A549 (cell line): ENCODE data around the gene NMT1. TPM values are rescaled to one million over a fixed set of nuclear protein-coding genes. Genes with fewer than 3 reads are reported as not detected.
A peak's percentile ranks its signal among the peaks of the same experiment; 100 is the strongest.

ENCODE experiments used
- ATAC-seq, 2 experiments: fragments of 200-7000 bp in 1 of 2; fragments of >200 bp in 1 of 2; cut with Nextera tagmentation in 1 of 2; cut with Tn5 transposase in 1 of 2; 3 replicates each; pipeline versions ENCODE4 v1.8.0 to v1.9.1; 2018 to 2020; ENCODE audit warnings: mild to moderate bottlenecking in 1 of 2, moderate library complexity in 1 of 2
- CTCF ChIA-PET: fragments of 300-600 bp; sonication (Branson Sonifier 250); formaldehyde crosslinking; extraction: SDS; loops from one replicate; lab custom pipeline; 2021; ENCODE audit warnings: antibody characterized with exemption, inconsistent platforms; lab: Yijun Ruan, JAX
- POLR2A ChIA-PET: fragments of 350-600 bp; formaldehyde crosslinking; extraction: SDS; loops from one replicate; lab custom pipeline; 2021; ENCODE audit warnings: antibody characterized with exemption, inconsistent platforms; lab: Yijun Ruan, JAX
- DNase-seq, 2 experiments: peaks; one replicate each; pipeline versions ENCODE4 v3.0.0 to v3.0.0-alpha.2; 2011 to 2016; ENCODE audit warnings: low read depth in 1 of 2, low spot score in 1 of 2
- FAIRE-seq: peaks from 2 replicates; lab custom pipeline; 2011; peaks lifted over from hg19 to GRCh38; lab: Jason Lieb, UNC
- H3K27ac ChIP-seq, 2 experiments: fragments of >200 bp; sonication (Bioruptor Twin); formaldehyde crosslinking; 3 replicates each; pipeline ENCODE4 v1.5.1; 2016 to 2017
- H3K4me1 ChIP-seq: fragments of >200 bp; sonication (Bioruptor Twin); formaldehyde crosslinking; 3 replicates; pipeline ENCODE4 v1.6.1; 2016
- H3K4me2 ChIP-seq: fragments of >200 bp; sonication (Bioruptor Twin); formaldehyde crosslinking; 3 replicates; pipeline ENCODE4 v1.6.1; 2016
- H3K4me3 ChIP-seq: fragments of >200 bp; sonication (Bioruptor Twin); formaldehyde crosslinking; 3 replicates; pipeline ENCODE4 v1.5.1; 2016
- H3K9me3 ChIP-seq: fragments of >200 bp; sonication (Bioruptor Twin); formaldehyde crosslinking; 3 replicates; pipeline ENCODE4 v1.6.1; 2016
- ATOH8 ChIP-seq: fragments of 250-450 bp; sonication (Bioruptor Pico); IDR thresholded peaks from 2 replicates; pipeline ENCODE4 v1.5.0; 2020; ENCODE audit warnings: low read depth, mild to moderate bottlenecking, moderate library complexity
- E2F6 ChIP-seq: IDR thresholded peaks from 2 replicates; pipeline ENCODE4 v1.6.1; 2012; ENCODE audit warnings: low read depth, borderline replicate concordance
- EP300 ChIP-seq, 2 experiments: fragments of >200 bp; sonication (Bioruptor Twin); formaldehyde crosslinking; IDR thresholded peaks; 2 replicates in 1 of 2; 3 replicates in 1 of 2; pipeline ENCODE4 v1.6.1; 2016 to 2017
- ESRRA ChIP-seq: fragments of 150-350 bp; IDR thresholded peaks from 2 replicates; pipeline ENCODE4 v1.6.1; 2014; ENCODE audit warnings: mild to moderate bottlenecking, low read length, borderline replicate concordance
- FOSL2 ChIP-seq, 2 experiments: fragments of 450-650 bp in 1 of 2; fragments of >200 bp in 1 of 2; sonication (Bioruptor Twin) in 1 of 2; formaldehyde crosslinking; IDR thresholded peaks; 2 replicates each; pipeline versions ENCODE4 v1.5.0 to v1.6.1; 2016 to 2020; ENCODE audit warnings: mild to moderate bottlenecking in 1 of 2, moderate library complexity in 1 of 2
- FOXS1 ChIP-seq: fragments of 250-450 bp; sonication (Bioruptor Pico); IDR thresholded peaks from 2 replicates; pipeline ENCODE4 v1.5.0; 2020; ENCODE audit warnings: mild to moderate bottlenecking, moderate library complexity
- GATA3 ChIP-seq: IDR thresholded peaks from 2 replicates; pipeline ENCODE4 v1.6.1; 2012; ENCODE audit warnings: borderline replicate concordance
- HMGXB4 ChIP-seq: fragments of 250-450 bp; sonication (Bioruptor Pico); IDR thresholded peaks from 2 replicates; pipeline ENCODE4 v1.5.0; 2021; ENCODE audit warnings: mild to moderate bottlenecking, moderate library complexity, borderline replicate concordance
- HOXA7 ChIP-seq: fragments of 250-450 bp; sonication (Bioruptor Pico); IDR thresholded peaks from 2 replicates; pipeline ENCODE4 v1.5.0; 2020; ENCODE audit warnings: mild to moderate bottlenecking, moderate library complexity
- HOXB5 ChIP-seq: fragments of 250-450 bp; sonication (Bioruptor Pico); IDR thresholded peaks from 2 replicates; pipeline ENCODE4 v1.5.0; 2020; ENCODE audit warnings: mild to moderate bottlenecking, moderate library complexity
- JUNB ChIP-seq: fragments of >200 bp; sonication (Bioruptor Twin); formaldehyde crosslinking; IDR thresholded peaks from 2 replicates; pipeline ENCODE4 v1.6.1; 2016
- KDM5A ChIP-seq: fragments of 200-600 bp; sonication (generic); IDR thresholded peaks from 2 replicates; pipeline ENCODE4 v1.6.1; 2016; ENCODE audit warnings: antibody characterized with exemption, mild to moderate bottlenecking
- MAZ ChIP-seq: fragments of 150-350 bp; IDR thresholded peaks from 2 replicates; pipeline ENCODE4 v1.6.1; 2014; ENCODE audit warnings: antibody characterized with exemption, low read depth, low read length, borderline replicate concordance
- POLR2A ChIP-seq: IDR thresholded peaks from 2 replicates; pipeline ENCODE4 v1.6.1; 2012; ENCODE audit warnings: mild to moderate bottlenecking, low read length
- POLR2AphosphoS2 ChIP-seq: conservative IDR thresholded peaks from 2 replicates; pipeline ENCODE4 v1.6.1; 2012; ENCODE audit warnings: low read length, improper control_type of control experiment, inconsistent platforms
- RCOR1 ChIP-seq: fragments of 150-350 bp; IDR thresholded peaks from 2 replicates; pipeline ENCODE4 v1.6.1; 2014; ENCODE audit warnings: antibody characterized with exemption, low read length, low read depth
- REST ChIP-seq: fragments of 200-600 bp; sonication (generic); IDR thresholded peaks from 2 replicates; pipeline ENCODE4 v1.6.1; 2016; ENCODE audit warnings: antibody characterized with exemption, mild to moderate bottlenecking, moderate library complexity
- RFX5 ChIP-seq: fragments of 450-650 bp; IDR thresholded peaks from 2 replicates; pipeline ENCODE4 v1.7.1; 2014; ENCODE audit warnings: antibody characterized with exemption, mild to moderate bottlenecking, moderate library complexity
- RNF2 ChIP-seq: fragments of 200-600 bp; sonication (generic); IDR thresholded peaks from 2 replicates; pipeline ENCODE4 v1.6.1; 2016; ENCODE audit warnings: low read depth, mild to moderate bottlenecking, antibody characterized with exemption, moderate library complexity, borderline replicate concordance
- SMC3 ChIP-seq: fragments of >200 bp; sonication (Bioruptor Twin); formaldehyde crosslinking; IDR thresholded peaks from 3 replicates; pipeline ENCODE4 v1.6.1; 2018; ENCODE audit warnings: inconsistent platforms
- SREBF2 ChIP-seq: fragments of 450-650 bp; IDR thresholded peaks from 2 replicates; pipeline ENCODE4 v1.6.1; 2014; ENCODE audit warnings: mild to moderate bottlenecking, moderate library complexity
- TFCP2L1 ChIP-seq: fragments of 250-450 bp; sonication (Bioruptor Pico); IDR thresholded peaks from 2 replicates; pipeline ENCODE4 v1.5.0; 2021; ENCODE audit warnings: mild to moderate bottlenecking
- ZFP36 ChIP-seq: fragments of 450-650 bp; IDR thresholded peaks from 2 replicates; pipeline ENCODE4 v1.6.1; 2014; ENCODE audit warnings: borderline replicate concordance; ENCODE audit not compliant: partially characterized antibody
- ZSCAN20 ChIP-seq: fragments of 250-450 bp; sonication (Bioruptor Pico); IDR thresholded peaks from 2 replicates; pipeline ENCODE4 v1.8.0; 2022; ENCODE audit warnings: mild to moderate bottlenecking, moderate library complexity
- WGBS: methylation state at CpG from one replicate; pipeline ENCODE4 v1.1.6; 2017; ENCODE audit errors: missing lambda C conversion rate; 5-methylcytosine and 5-hydroxymethylcytosine counted together
- polyA plus RNA-seq, 4 experiments: library from polyadenylated mRNA; depleted of rRNA in 3 of 4; stranded (reverse); fragments of >200 nt; fragmentation: RNase III in 1 of 4; extraction: RNeasy Plus Mini Kit Qiagen cat#74134 plus additional on column Dnase treatment in 1 of 4; gene quantifications; 2 replicates in 3 of 4; 3 replicates in 1 of 4; pipeline ENCODE4 v1.2.3, GENCODE V29; 2011 to 2017
- TF ChIP-seq, protein P1 (sequence below): IDR thresholded peaks from 2 replicates; pipeline ENCODE4 v1.6.1; 2012

The NMT1 gene
- polyA plus RNA-seq, 2 of the 4 experiments (the other 2 are of a cell fraction), result 82.9 to 270 TPM

DNA sequence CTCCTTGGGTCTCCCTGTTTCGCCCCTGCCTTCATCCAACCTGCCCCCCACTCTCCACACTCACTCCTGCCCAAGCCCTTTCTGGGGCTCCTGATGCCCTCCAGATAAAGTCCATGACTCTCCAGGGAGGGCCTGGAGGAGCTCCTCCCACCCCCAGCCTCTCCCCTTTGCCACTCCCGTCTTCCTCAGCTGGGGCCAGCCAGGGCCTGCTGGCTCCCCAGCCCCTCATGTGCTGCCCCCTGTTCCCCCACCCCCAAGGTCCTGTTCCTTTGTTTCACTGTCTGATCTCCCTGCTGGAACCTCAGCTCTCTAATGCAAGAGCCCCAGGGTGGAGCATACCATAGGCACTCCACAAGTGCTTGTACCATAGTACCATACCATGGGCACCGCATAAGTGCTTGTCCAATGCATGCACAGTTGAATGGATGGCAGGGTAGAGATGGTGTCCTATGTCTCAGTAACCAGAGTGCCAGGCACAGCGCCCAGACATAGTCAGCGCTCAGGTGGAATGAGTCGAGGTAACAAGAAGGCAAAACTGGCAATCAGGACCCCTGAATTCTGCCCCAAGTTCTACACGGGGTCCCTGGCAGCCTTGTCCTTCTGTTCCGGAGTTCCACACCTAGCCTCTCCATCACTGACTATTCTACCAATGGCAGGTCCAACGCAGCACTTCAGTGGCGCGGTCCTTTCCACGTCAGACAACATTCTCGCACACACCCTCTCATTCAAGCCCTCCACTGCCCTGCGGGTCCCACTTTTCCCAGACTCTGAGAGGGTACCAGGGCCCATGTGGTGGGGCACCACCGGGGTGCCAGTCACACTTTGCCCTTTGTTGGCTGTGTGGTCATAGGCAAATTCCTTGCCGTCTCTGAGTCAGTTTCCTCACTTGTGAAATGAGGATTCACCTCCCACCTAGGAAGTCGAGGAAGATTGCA, 69.8 kb downstream of the NMT1 start:
- no peak for DNase-seq
- peak; percentile 34 for TF ChIP-seq ZFP36
- TF ChIP-seq ZSCAN20, result no peak
- TF ChIP-seq FOSL2 (IDR thresholded peaks at IDR 0.05), result no peak
- 0 out of 2 replicates have a peak, but pooled peaks have one; percentile 4 for TF ChIP-seq FOSL2 (CRISPR knock-in tag; IDR thresholded peaks at IDR 0.05)
- FAIRE-seq, result no peak
- 65% methylated on average over 17 of the region's 17 CpGs for WGBS
- ChIA-PET POLR2A (interaction anchor here (0.6 to 1.0 kb wide), 2 partner anchors 17 to 19 kb away, joined by 3 to 4 read pairs; partner anchors contain the start of gene HEXIM1), CTCF (interaction anchor here (0.5 to 20.1 kb wide), 24 partner anchors 6 to 359 kb away, joined by 3 to 742 read pairs (median 5); partner anchors contain the start of genes HEXIM1 and HEXIM2)
- ATAC-seq, result no peak
- H3K9me3 ChIP-seq, result no peaks in the 10 kb centered on the region
- H3K4me1 ChIP-seq, result peaks cover 55% of the 10 kb centered on the region
- H3K4me3 ChIP-seq, result peak overlapping the region; percentile 98
- H3K4me2 ChIP-seq, result peak overlapping the region; percentile 90
- peak overlapping the region; percentile 95 to 99 for H3K27ac ChIP-seq

DNA sequence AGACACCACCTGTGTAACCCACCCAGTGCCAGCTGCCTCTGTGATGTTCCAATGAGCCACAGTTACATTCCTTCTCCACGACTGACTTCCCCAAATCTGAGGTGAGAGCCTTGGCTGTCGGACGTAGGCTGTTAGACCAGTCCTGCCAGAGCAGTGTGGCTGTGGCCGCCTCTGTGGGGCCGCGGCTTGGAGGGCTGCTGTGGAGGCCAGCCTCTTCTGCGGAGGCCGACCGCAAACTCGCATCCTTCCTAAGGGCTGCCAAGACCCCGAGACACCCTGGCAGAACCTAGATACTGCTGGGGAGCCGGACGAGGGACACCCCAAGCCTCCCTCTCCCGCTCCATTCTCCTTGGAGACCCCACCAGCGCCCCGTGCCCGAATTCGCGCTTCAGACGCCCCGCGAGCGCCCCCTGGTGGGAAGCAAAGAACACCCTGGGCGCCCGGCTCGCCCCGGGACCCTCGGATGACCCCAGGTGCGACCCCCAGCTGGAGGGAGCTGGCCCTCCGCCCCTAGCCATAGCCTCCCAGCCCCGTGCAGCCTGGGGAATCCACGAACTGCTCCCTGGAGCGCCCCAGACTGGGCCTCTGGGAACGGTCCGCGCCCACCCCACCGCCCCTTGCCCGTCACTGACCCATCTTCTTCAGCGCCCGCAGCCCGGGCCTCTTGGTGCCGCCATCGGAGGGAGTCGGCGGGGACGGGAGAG, 70.7 kb downstream of the NMT1 start:
- ATAC-seq (peak in 1 of 2 experiments; percentile 1; a peak in 3 of 6 replicates), FAIRE-seq (no peak), DNase-seq (peak in 1 of 2 experiments; percentile 61)
- peak overlapping the region; percentile 95 to 99 for H3K27ac ChIP-seq
- ChIA-PET POLR2A (no interaction called here), CTCF (interaction anchor here (0.5 to 20.1 kb wide), 29 partner anchors 6 to 356 kb away, joined by 3 to 742 read pairs (median 6); partner anchors contain the start of genes HEXIM1 and HEXIM2)
- WGBS, result 18% methylated on average over 14 of the region's 46 CpGs
- peaks cover 57% of the 10 kb centered on the region for H3K4me1 ChIP-seq
- H3K4me3 ChIP-seq, result peak overlapping the region; percentile 98
- H3K9me3 ChIP-seq, result no peaks in the 10 kb centered on the region
- H3K4me2 ChIP-seq, result peak overlapping the region; percentile 90
- TF ChIP-seq ZFP36, result no peak
- 0 out of 2 replicates have a peak, but pooled peaks have one; percentile 30 for TF ChIP-seq FOXS1
- TF ChIP-seq POLR2A, result no peak
- TF ChIP-seq MAZ, result no peak
- 0 out of 2 replicates have a peak, but pooled peaks have one; percentile 31 for TF ChIP-seq HOXA7
- no peak for TF ChIP-seq GATA3
- TF ChIP-seq ATOH8 (CRISPR knock-in tag), result no peak
- TF ChIP-seq FOSL2 (IDR thresholded peaks at IDR 0.05), result no peak
- no peak for TF ChIP-seq FOSL2 (CRISPR knock-in tag; IDR thresholded peaks at IDR 0.05)
- no peak for TF ChIP-seq HOXB5 (CRISPR knock-in tag)
- TF ChIP-seq RCOR1, result no peak
- peak; percentile 89 for TF ChIP-seq SMC3
- TF ChIP-seq KDM5A, result peak; percentile 97
- no peak for TF ChIP-seq SREBF2
- TF ChIP-seq, protein P1, sequence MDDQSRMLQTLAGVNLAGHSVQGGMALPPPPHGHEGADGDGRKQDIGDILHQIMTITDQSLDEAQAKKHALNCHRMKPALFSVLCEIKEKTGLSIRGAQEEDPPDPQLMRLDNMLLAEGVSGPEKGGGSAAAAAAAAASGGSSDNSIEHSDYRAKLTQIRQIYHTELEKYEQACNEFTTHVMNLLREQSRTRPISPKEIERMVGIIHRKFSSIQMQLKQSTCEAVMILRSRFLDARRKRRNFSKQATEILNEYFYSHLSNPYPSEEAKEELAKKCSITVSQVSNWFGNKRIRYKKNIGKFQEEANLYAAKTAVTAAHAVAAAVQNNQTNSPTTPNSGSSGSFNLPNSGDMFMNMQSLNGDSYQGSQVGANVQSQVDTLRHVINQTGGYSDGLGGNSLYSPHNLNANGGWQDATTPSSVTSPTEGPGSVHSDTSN, result no peak
- no peak for TF ChIP-seq JUNB
- no peak for TF ChIP-seq REST
- no peak for TF ChIP-seq ESRRA
- TF ChIP-seq POLR2AphosphoS2, result no peak
- no peak for TF ChIP-seq RNF2
- 0 out of 2 replicates have a peak, but pooled peaks have one; percentile 18 for TF ChIP-seq RFX5
- TF ChIP-seq HMGXB4, result peak; percentile 85; the same call in 1 of the 2 replicates
- TF ChIP-seq E2F6, result no peak
- 0 out of 2 replicates have a peak, but pooled peaks have one; percentile 8 for TF ChIP-seq TFCP2L1 (CRISPR knock-in tag)
- no peak for TF ChIP-seq EP300 (IDR thresholded peaks at IDR 0.05)
